Progenitor cell of endocrine pancreas (in vitro differentiated cells): ENCODE measurements around the gene SH3D21. TPM values are rescaled to one million over a fixed set of nuclear protein-coding genes. Genes with fewer than 3 reads are reported as not detected.
A peak's percentile ranks its signal among the peaks of the same experiment; 100 is the strongest.

ENCODE experiments used
- DNase-seq: peaks from one replicate; pipeline ENCODE4 v3.0.0; 2021; ENCODE audit warnings: low spot score; ENCODE audit not compliant: unreplicated experiment
- H3K27ac Mint-ChIP-seq: 2 replicates; pipeline ENCODE4 v1.8.0; 2021; ENCODE audit warnings: mild to moderate bottlenecking, moderate library complexity, mixed read lengths
- H3K27me3 Mint-ChIP-seq: 2 replicates; pipeline ENCODE4 v1.8.0; 2021; ENCODE audit warnings: mixed read lengths
- H3K36me3 Mint-ChIP-seq: 2 replicates; pipeline ENCODE4 v1.8.0; 2022; ENCODE audit warnings: mixed read lengths; ENCODE audit not compliant: insufficient read depth
- H3K4me1 Mint-ChIP-seq: 2 replicates; pipeline ENCODE4 v1.8.0; 2021; ENCODE audit warnings: low read depth, mixed read lengths
- H3K4me3 Mint-ChIP-seq: 2 replicates; pipeline ENCODE4 v1.8.0; 2021; ENCODE audit warnings: low read depth, mild to moderate bottlenecking, moderate library complexity, mixed read lengths
- H3K9me3 Mint-ChIP-seq: 2 replicates; pipeline ENCODE4 v1.8.0; 2021; ENCODE audit warnings: low read depth, mixed read lengths
- total RNA-seq: library from RNA; stranded (reverse); gene quantifications from 2 replicates; pipeline ENCODE4 v1.2.1, GENCODE V29; 2021
- TF ChIP-seq, protein P1 (sequence below): fragments of 200-600 bp; sonication (generic); IDR thresholded peaks from one replicate; pipeline ENCODE4 v1.5.0; 2021; ENCODE audit warnings: antibody characterized with exemption, mild to moderate bottlenecking; ENCODE audit not compliant: unreplicated experiment

SH3D21 gene
- total RNA-seq, 1 donor from 2014 or later: 10.6 TPM

GRCh38 chr1:36301220-36301619 is 4.9 kb upstream of the SH3D21 start:
- peaks cover 3% of the 10 kb centered on the region for H3K4me1 Mint-ChIP-seq
- peaks cover 25% of the 10 kb centered on the region for H3K36me3 Mint-ChIP-seq
- H3K4me3 Mint-ChIP-seq: no peak overlapping the region
- TF ChIP-seq, protein P1, sequence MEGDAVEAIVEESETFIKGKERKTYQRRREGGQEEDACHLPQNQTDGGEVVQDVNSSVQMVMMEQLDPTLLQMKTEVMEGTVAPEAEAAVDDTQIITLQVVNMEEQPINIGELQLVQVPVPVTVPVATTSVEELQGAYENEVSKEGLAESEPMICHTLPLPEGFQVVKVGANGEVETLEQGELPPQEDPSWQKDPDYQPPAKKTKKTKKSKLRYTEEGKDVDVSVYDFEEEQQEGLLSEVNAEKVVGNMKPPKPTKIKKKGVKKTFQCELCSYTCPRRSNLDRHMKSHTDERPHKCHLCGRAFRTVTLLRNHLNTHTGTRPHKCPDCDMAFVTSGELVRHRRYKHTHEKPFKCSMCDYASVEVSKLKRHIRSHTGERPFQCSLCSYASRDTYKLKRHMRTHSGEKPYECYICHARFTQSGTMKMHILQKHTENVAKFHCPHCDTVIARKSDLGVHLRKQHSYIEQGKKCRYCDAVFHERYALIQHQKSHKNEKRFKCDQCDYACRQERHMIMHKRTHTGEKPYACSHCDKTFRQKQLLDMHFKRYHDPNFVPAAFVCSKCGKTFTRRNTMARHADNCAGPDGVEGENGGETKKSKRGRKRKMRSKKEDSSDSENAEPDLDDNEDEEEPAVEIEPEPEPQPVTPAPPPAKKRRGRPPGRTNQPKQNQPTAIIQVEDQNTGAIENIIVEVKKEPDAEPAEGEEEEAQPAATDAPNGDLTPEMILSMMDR: no peak
- no peak overlapping the region for H3K27ac Mint-ChIP-seq
- no peaks in the 10 kb centered on the region for H3K9me3 Mint-ChIP-seq
- no peaks in the 10 kb centered on the region for H3K27me3 Mint-ChIP-seq
- no peak for DNase-seq

- TF ChIP-seq, protein P1: no peak
- H3K27ac Mint-ChIP-seq: no peak overlapping the region
Measured at GRCh38 chr1:36303244-36303643, 2.9 kb upstream of the SH3D21 start.

GRCh38 chr1:36303650-36304360 is 2.4 kb upstream of the SH3D21 start:
- H3K36me3 Mint-ChIP-seq: peaks cover 20% of the 10 kb centered on the region
- TF ChIP-seq, protein P1: no peak
- DNase-seq: no peak
- no peak overlapping the region for H3K27ac Mint-ChIP-seq
- H3K4me1 Mint-ChIP-seq: peaks cover 5% of the 10 kb centered on the region
- H3K9me3 Mint-ChIP-seq: no peaks in the 10 kb centered on the region
- peaks cover 3% of the 10 kb centered on the region for H3K27me3 Mint-ChIP-seq
- no peak overlapping the region for H3K4me3 Mint-ChIP-seq

More at GRCh38 chr1:36303244-36303643, 2.9 kb upstream of the SH3D21 start:
- no peak for DNase-seq
- Mint-ChIP-seq H3K27me3 (peaks cover 3% of the 10 kb centered on the region), H3K36me3 (peaks cover 20% of the 10 kb centered on the region), H3K9me3 (no peaks in the 10 kb centered on the region), H3K4me3 (no peak overlapping the region), H3K4me1 (peaks cover 5% of the 10 kb centered on the region)

GRCh38 chr1:36304521-36304920 is 1.6 kb upstream of the SH3D21 start:
- Mint-ChIP-seq H3K27ac (no peak overlapping the region), H3K4me3 (no peak overlapping the region)
- TF ChIP-seq, protein P1: no peak

GRCh38 chr1:36304970-36305914 is 926 bp upstream of the SH3D21 start:
- Mint-ChIP-seq H3K27ac (peak overlapping the region; percentile 90), H3K36me3 (peaks cover 19% of the 10 kb centered on the region), H3K9me3 (no peaks in the 10 kb centered on the region), H3K4me1 (peaks cover 5% of the 10 kb centered on the region), H3K4me3 (peak overlapping the region; percentile 77), H3K27me3 (peaks cover 3% of the 10 kb centered on the region)
- no peak for DNase-seq
- TF ChIP-seq, protein P1: no peak

More at GRCh38 chr1:36304521-36304920, 1.6 kb upstream of the SH3D21 start:
- no peak for DNase-seq
- Mint-ChIP-seq H3K36me3 (peaks cover 22% of the 10 kb centered on the region), H3K9me3 (no peaks in the 10 kb centered on the region), H3K27me3 (peaks cover 3% of the 10 kb centered on the region), H3K4me1 (peaks cover 5% of the 10 kb centered on the region)
